Stimulated activated CD8-positive, alpha-beta memory T cell treated with anti-CD3 and anti-CD28 coated beads, Interleukin-15, amount 100 ng/mL, for 4 hours (primary cell): ENCODE results near the gene STAT3.
"Not testable (repeated sequence)": the region's sequence is repeated elsewhere in the genome, so short reads cannot be mapped to it uniquely, and the experiment has no call there.

Experiments used
- DNase-seq, 2 donors: peaks; one replicate each; pipeline ENCODE4 v3.0.0-alpha.2; 2020; ENCODE audit warnings: low read depth in 2 of 2

STAT3 gene

GRCh38 chr17:42299913-42300312 lies 88.3 kb downstream of the STAT3 start:
- not testable (repeated sequence) for DNase-seq

GRCh38 chr17:42299361-42299760 lies 88.9 kb downstream of the STAT3 start:
- DNase-seq: not testable (repeated sequence)

DNA sequence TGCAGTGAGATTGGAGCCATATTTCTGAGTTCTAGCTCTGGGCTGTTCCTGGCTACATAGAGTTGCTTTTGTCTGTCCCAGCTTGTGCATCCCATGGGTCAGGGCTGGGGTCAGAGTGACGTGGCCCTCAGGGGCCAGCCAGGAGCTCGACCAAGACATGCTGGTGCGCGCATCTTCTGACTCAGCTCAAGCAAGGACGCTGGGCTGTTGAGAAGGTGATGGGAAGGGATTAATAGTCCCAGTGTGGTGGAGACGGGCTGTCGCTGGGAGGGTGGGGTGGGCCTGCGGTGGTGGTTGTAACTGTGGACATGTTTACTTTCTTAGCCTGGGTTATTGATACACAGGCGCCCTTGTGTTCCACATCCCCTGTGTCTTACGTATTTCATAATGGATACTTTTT lies 90.5 kb downstream of the STAT3 start:
- not testable (repeated sequence) for DNase-seq

DNA sequence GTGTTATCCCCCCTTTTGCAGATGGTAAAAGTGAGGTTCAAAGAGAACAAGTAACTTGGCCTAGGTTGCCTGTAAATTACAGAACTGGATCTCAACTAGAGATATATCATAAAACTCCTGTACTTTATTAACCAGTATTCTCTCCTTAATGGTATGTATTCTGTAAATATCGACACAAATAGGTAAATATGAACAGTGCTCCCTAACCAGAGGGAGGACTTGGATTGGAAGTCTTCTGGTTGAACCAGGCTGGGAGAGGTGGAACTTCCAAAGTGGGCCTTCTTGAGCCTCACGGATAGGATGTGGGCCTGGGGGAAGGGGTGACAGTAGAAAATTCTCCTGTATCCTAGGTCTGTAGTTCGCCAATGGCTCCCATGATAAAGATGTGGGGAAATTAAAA lies 92.2 kb downstream of the STAT3 start:
- no peak for DNase-seq

DNA sequence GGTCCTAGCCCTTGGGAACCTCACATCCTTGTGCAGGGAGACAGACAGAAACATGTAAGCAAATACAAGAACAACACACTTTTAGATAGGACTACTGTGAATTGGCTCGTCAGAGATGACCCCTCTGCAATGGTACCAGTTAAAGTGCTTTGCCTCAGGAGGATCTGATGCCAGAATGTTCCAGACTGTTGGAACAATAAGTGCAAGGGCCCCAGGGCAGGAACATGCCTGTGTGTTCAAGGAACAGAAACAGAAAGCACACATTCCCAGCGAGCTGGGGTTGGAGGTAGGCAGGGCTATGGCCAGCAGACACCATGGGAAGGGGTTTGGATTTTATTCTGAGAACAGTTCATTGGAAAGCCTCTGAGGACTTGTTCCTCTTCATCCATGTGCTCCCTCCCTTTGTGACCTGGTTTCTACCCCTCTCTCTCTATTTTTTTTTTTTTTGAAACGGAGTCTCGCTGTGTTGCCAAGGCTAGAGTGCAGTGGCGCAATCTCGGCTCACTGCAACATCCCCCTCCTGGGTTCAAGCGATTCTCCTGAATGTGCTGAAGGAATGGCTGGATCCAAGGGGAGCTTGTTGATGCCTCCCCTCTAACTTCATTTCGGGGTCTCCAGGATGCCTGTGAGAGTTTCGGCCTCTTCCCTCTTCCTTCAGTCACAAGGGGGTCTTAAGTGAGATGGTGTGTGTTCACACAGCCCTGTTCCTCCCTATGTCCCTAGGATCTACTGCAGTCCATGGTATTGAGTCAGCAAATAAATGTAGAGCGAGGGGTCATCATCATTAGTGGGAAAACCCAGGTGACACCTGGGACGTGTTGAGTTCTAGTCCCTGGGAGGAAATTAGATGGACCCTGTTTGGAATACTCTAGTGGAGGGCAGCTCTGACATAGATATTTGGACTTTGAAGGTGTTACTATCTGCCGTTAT lies 93.5 kb downstream of the STAT3 start:
- no peak for DNase-seq

DNA sequence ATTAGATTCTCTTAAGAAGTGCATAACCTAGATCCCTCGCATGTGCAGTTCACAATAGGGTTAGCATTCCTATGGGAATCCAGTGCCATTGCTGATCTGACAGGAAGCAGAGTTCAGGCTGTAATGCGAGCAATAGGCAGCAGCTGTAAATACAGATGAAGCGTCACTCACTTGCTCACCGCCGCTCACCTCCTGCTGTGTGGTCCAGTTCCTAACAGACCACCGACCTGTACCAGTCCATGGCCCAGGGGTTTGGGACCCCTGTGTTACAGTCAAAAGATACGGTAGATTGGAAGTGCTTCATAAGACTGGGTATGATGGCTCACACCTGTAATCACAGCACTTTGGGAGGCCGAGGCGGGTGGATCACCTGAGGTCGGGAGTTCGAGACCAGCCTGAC lies 97.1 kb downstream of the STAT3 start:
- no peak for DNase-seq

GRCh38 chr17:42290577-42290976 lies 97.7 kb downstream of the STAT3 start:
- DNase-seq: no peak

DNA sequence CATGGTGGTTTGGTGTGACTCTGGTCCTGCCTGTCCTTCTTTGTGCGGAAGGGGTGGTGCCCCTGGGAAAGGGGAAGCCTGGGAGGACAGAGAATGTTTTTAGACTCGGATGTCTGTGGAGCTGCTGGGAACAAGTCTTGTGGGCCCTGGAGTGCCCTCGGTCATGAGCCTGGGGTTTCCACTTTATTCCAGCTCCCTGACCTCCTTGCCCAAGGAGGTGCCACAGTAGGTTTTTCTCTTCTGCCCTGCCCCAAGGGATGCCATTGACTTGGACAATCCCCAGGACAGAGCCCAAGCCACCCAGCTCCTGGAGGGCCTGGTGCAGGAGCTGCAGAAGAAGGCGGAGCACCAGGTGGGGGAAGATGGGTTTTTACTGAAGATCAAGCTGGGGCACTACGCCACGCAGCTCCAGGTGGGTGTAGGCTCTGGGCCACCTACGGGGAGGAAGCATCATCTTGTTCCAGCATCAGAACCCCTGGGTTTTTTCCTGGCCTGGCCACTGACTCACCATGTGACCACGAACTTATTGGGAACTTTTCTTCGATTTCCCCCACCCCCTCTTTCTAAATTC lies 98.5 kb downstream of the STAT3 start:
- DNase-seq: peak; percentile 61 to 82

GRCh38 chr17:42288803-42289610 lies 99.2 kb downstream of the STAT3 start:
- peak; percentile 44 to 63 for DNase-seq

- DNase-seq: peak; percentile 55
Observed at GRCh38 chr17:42287977-42288802, 100.1 kb downstream of the STAT3 start, which contains the start of gene STAT5A. Gene STAT5A, plus strand, starts transcription at chr17:42288498. Its CDS starts 914 bp downstream, at chr17:42289412.

DNA sequence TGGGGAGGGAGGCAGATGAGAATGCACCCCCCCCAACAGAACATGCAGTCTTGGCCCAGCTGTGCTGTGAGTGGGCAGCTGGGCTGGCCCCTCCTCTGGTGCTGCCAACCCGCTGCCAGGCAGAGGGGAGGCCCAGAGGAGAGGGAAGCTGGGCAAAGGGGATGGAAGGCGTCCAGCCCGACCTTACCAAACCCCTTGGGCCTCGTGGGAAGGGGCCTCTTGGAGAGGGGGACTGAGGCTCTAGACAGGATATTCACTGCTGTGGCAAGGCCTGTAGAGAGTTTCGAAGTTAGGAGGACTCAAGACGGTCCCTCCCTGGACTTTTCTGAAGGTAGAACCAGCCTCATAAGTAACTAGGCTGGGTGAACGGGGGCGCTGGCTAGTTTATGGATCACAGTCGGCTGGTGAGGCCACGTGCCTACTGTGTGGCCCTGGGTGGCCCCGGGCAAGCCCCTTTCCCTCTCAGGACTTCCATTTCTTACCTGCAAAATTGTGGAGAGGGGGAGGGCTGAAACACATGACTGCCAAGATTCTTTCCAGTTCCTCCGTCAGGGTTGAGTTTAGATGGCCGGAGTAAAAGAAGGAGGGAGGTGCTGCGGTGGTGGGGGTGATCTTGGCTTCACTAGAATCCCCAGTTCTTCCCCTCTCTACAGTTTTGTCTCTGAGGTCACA lies 100.8 kb downstream of the STAT3 start:
- peak in 1 of 2 donors; percentile 35 for DNase-seq

DNA sequence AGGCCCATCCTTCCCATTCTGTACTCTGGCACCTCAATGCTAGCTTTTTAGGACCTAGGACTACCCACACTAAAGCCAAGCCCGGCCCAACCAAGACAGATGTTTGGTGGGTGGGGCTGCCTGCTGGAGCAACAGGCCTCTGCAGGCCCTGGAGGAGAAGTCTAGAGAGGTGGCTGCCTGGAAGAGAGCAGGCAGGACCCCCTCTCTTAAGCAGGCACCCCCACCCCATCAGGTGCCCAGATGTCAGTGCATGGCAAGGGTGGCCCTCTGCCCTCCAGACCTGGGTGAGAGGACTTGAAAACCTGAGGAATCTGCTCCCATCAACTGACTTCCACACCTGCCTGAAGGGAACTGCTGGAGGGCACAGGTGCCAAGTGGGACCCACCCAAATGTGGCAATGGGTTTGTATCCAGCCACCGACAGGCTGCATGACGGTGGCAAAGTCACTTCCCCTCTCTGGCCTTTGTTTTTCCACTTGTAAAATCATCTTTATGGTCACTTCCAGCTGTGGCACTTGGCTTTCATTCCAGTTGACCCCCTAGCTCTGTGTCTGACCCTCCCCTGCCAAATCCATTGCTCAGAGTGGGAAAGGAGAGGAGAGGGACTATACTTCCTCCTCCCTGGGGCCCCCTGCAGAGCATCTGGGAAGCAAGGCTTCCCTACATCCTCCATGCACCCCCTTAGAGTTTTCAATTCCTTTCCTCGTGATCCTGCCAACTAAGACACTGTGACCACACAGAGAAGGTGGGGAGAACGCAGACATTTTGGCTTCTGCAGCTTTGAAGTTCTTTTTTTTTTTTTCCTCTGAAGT lies 101.6 kb downstream of the STAT3 start:
- DNase-seq: no peak

DNA sequence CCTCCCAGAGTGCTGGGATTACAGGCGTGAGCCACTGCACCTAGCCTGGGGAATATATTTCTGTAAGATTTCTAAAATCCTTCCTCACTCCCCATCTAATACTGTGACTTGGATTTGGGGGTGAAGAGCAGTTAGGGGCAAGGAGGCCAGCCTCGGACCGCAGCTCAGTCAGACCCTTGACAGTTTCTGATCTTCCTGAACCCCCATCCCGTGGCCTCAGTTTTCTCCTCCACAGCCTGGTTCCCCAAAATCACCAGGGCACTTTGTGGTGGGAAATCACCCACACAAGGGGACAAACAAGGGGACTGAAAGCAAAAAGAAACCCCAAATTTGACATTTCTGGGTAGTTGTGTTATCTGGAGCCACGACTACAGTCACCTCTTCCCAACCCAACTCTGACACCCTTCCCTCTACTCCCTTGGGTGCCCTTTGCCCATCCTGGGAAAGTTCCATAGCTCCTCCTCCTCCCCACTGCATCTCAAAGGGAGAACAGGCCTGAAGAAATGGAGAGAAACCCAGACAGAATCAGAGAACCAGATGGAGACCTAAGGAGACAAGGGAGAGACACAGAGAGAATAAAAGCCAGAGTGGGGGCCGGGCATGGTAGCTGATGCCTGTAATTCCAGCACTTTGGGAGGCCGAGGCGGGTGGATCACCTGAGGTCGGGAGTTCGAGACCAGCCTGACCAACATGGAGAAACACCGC lies 102.7 kb downstream of the STAT3 start:
- no peak for DNase-seq

DNA sequence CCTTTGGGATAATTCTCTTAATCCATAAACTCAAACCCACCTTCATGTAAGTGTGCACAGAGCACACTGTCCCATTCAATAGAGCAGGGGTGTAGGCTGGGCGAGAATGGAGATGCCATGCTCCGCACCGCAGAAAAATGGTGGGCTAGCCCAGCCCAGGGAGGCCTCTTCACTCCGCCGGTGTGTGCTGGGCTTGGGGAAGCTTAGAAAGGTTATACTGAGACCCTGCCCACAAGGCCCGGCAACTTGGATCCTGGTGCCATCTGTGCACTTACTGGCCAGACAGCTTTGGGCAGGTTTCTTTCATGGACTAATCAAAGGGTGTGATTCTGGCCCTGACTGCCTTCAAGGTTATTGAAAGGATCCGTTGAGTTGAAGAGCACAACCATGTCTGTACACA lies 103.7 kb downstream of the STAT3 start:
- no peak for DNase-seq

DNA sequence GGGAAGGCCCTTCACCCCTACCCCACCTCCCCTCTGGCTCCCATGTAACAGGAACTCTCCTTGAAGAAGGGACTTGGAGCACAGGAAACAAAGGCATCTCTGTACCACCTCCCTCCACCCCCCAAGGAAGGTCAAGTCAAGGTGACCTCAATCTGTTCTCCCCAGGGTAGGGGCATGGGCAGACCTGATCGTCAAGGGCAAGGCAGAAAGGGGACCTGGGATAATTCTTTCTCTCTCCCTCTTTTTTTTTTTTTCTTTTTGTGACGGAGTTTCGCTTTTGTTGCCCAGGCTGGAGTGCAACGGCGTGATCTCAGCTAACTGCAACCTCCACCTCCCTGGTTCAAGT lies 104.2 kb downstream of the STAT3 start:
- no peak for DNase-seq

DNA sequence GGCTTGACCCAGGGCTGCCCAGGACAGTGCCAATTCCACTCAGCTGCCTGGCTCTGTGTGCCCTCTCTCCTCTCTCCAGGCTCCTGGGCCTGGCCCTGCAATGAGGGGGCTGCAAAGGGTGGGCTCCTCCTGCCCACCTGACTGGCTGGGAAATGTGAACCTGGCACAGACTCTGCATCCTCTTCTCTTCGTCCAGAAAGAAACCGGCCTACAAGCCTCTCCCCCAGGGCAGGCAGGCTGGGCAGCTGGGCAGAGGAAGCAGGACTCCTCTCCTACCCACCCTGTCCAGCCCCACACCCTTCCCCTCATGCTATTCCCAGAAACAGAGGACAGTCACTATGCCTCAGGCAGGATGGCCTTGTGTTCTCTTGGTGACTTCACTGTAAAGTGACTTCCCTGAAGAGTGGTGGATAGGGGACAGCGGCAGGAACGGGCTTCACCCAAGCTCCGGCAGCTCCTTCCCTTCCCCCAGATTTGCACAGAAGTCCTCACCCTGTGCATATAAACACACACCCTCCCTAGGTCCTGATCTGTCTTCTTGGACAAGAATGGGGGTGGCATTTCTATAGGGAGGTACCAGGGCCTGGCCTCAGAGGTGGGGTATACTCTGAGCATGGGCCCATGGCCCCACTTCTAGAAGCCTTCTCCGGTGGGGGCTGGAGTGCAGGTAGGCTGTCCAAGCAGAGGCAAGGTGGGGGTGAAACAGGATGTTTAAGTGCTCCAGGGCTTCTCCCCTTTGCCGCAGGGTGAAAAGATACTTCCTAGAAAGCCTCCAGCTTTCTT lies 104.8 kb downstream of the STAT3 start:
- no peak for DNase-seq

DNA sequence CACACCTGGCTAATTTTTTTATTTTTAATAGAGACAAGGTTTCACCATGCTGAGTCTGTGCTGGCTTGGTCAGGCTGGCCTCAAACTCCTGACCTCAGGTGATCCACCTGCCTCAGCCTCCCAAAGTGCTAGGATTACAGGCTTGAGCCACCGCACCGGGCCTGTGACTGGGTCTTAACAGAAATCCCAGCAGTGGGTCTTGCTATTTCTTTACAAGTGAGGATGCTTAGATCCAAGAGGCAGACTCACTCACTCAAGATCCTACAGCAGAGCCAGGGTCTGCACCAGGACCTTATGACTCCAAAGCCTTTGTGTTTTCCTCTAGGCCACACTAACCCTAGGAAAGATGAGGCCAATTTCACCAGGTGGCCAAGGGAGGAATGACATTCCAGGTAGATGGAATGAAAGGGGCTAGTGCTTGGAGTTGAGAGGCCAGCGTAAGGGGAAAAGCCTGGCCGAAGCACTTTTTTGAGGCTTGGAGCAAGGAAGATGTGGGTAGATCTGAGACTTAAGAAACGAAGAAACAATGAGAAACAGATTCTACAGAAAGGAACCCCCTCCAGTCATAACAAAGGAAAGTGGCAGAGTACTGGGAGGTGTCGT lies 105.7 kb downstream of the STAT3 start:
- no peak for DNase-seq

DNA sequence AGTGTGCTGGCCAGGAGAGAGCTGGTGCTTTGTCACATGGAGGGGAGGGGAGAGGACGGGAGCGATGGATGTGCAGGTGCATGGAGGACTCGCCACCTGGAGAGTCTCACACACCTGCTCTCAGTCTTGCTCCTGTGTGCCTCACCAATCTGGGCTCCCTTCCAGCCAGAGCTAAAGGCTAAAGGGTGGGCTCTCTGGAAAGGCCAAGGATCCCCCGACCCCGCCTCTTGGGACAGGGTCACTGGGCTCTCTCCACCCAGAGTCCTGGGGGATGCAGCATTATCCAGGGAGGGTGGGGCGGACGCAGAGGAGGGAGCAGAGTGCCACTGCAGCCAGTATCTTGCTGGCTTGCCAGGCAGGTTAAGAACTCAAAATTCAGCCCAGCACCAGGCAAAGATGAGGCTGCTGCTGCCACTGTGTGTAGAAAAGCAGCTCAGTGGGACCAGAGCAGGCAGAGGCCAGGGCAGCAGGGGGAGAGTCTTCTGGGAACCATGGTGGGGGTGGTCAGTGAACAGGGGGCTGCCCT lies 106.6 kb downstream of the STAT3 start:
- DNase-seq: no peak
